ENCODE results near the gene TMED10. TPM values are rescaled to one million over a fixed set of nuclear protein-coding genes. Genes with fewer than 3 reads are reported as not detected.

The TMED10 gene
- total and polyA plus RNA-seq, 2 donors (not counting 3 experiments of a cell fraction or from before 2014, with no cell fraction given) = 338 to 342 TPM

GRCh38 chr14:75138492-75138891 is 37.9 kb downstream of the TMED10 start:
- POLR2A ChIA-PET = no interaction called here
- dilution Hi-C loops (cut with MboI; ENCODE audit: extremely low pct_ligation_motif_present, low sequenced_read_pairs) (loop anchor here (25.0 kb wide), 1 partner anchor 149 kb away; the partner anchor contains the start of gene FOS), intact Hi-C loops (cut with micrococcal nuclease) (loop anchor here (10.0 kb wide), 1 partner anchor 426 kb away; no protein-coding TSS in a partner anchor)
- Histone ChIP-seq H3K4me2 (ENCODE audit: insufficient read depth, low read length) (no peak overlapping the region), H3K36me3 (ENCODE audit: control insufficient read depth in 2 of 2, extremely low read depth in 1 of 2, insufficient read depth in 2 of 2, low read length in 2 of 2) (peaks cover 6 to 8% of the 10 kb centered on the region in 2 experiments), H4K20me1 (replicated peaks; ENCODE audit: control insufficient read depth, extremely low read depth, insufficient read depth, low read length) (no peaks in the 10 kb centered on the region), H3K79me2 (ENCODE audit: control insufficient read depth, insufficient read depth, low read length) (peaks cover 33% of the 10 kb centered on the region), H2AFZ (ENCODE audit: low read depth, low read length) (no peak overlapping the region), H3K27me3 (ENCODE audit: control insufficient read depth in 2 of 2, insufficient read depth in 2 of 2, low read length in 2 of 2) (no peaks in the 10 kb centered on the region), H3K4me1 (ENCODE audit: control insufficient read depth, extremely low read depth, insufficient read depth, low read length) (no peaks in the 10 kb centered on the region), H3K9ac (replicated peaks; ENCODE audit: extremely low read depth, insufficient read depth, low read length) (no peak overlapping the region), H3K9me3 (replicated peaks; ENCODE audit: control insufficient read depth, insufficient read depth, low read length) (no peaks in the 10 kb centered on the region), H3K4me3 (replicated peaks in 1 of 3; ENCODE audit: insufficient read depth in 1 of 3, low read depth in 1 of 3, low read length in 3 of 3) (no peak overlapping the region), H3K27ac (ENCODE audit: insufficient read depth, low read depth, low read length) (no peak overlapping the region), H3K9me1 (replicated peaks; ENCODE audit: control insufficient read depth, extremely low read depth, insufficient read depth, low read length) (no peaks in the 10 kb centered on the region)
- no TSS peak for BruUV-seq (replicated peaks)
- TF ChIP-seq FOS (IDR thresholded peaks at IDR 0.05; ENCODE audit: borderline replicate concordance, insufficient read depth, low read length) = no peak
- no peak for TF ChIP-seq EZH2 (IDR thresholded peaks at IDR 0.05; ENCODE audit: borderline replicate concordance, low read depth, low read length, severe bottlenecking)
- no peak for TF ChIP-seq MYC (IDR thresholded peaks at IDR 0.05; ENCODE audit: low read depth, low read length)
- no peak for TF ChIP-seq JUN (IDR thresholded peaks at IDR 0.05; ENCODE audit: borderline replicate concordance, insufficient read depth, insufficient read length, low read depth)
- no peak for FAIRE-seq
- no peak for DNase-seq (ENCODE audit: low read depth, low spot score)
- CTCF ChIA-PET = interaction anchor here (0.8 to 10.9 kb wide), 4 partner anchors 129 to 167 kb away, joined by 3 to 175 read pairs (median 8); no protein-coding TSS in a partner anchor

DNA sequence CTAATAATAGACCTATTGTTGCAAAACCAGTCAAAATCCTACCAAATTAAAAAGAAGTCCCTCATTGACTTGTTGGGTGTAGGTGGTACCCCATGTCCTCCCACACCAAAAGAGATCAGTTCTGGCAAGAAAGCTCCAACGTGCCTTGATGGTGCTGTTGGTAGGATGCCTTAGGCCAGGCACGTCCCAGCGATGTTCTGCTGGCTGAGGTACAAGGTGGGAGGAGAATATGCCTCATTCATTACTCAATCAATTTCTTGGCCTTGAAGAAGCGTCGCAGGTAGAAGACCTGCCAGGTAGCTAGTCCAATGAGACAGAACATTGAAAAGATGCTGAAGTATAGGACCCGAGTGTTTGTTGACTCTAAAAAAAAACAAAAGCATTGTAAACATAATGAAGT is 41.8 kb downstream of the TMED10 start:
- no peaks in the 10 kb centered on the region for H4K20me1 ChIP-seq (replicated peaks; ENCODE audit: control insufficient read depth, extremely low read depth, insufficient read depth, low read length)
- H3K4me1 ChIP-seq (ENCODE audit: control insufficient read depth, extremely low read depth, insufficient read depth, low read length) = no peaks in the 10 kb centered on the region
- BruUV-seq (replicated peaks) = no TSS peak
- no peaks in the 10 kb centered on the region for H3K27me3 ChIP-seq (ENCODE audit: control insufficient read depth in 2 of 2, insufficient read depth in 2 of 2, low read length in 2 of 2)
- ChIA-PET CTCF (interaction anchor here (1.1 to 10.9 kb wide), 5 partner anchors 38 to 427 kb away, joined by 3 to 175 read pairs (median 5); no protein-coding TSS in a partner anchor), POLR2A (no interaction called here)
- peaks cover 9 to 10% of the 10 kb centered on the region in 2 experiments for H3K36me3 ChIP-seq (ENCODE audit: control insufficient read depth in 2 of 2, extremely low read depth in 1 of 2, insufficient read depth in 2 of 2, low read length in 2 of 2)
- no peak overlapping the region for H2AFZ ChIP-seq (ENCODE audit: low read depth, low read length)
- no peak overlapping the region for H3K9ac ChIP-seq (replicated peaks; ENCODE audit: extremely low read depth, insufficient read depth, low read length)
- no peak overlapping the region for H3K4me3 ChIP-seq (replicated peaks in 1 of 3; ENCODE audit: insufficient read depth in 1 of 3, low read depth in 1 of 3, low read length in 3 of 3)
- TF ChIP-seq FOS (IDR thresholded peaks at IDR 0.05; ENCODE audit: borderline replicate concordance, insufficient read depth, low read length) = no peak
- TF ChIP-seq POLR2A (IDR thresholded peaks at IDR 0.05; ENCODE audit: low read depth, low read length) = no peak
- no peak for TF ChIP-seq POLR2AphosphoS5 (IDR thresholded peaks at IDR 0.05; ENCODE audit: insufficient read depth, low read depth, low read length)
- no peak for TF ChIP-seq MAX (IDR thresholded peaks at IDR 0.05; ENCODE audit: insufficient read depth, insufficient read length)
- TF ChIP-seq JUN (IDR thresholded peaks at IDR 0.05; ENCODE audit: borderline replicate concordance, insufficient read depth, insufficient read length, low read depth) = no peak
- no peak for TF ChIP-seq GATA2 (IDR thresholded peaks at IDR 0.05; ENCODE audit: insufficient read depth, insufficient read length, low read depth, low read length)
- no peak for TF ChIP-seq MYC (IDR thresholded peaks at IDR 0.05; ENCODE audit: low read depth, low read length)
- TF ChIP-seq CTCF (IDR thresholded peaks at IDR 0.05; ENCODE audit: extremely low read depth in 1 of 2, insufficient read depth in 1 of 2, low read depth in 1 of 2, low read length in 2 of 2) = no peak
- H3K27ac ChIP-seq (ENCODE audit: insufficient read depth, low read depth, low read length) = no peak overlapping the region
- H3K9me1 ChIP-seq (replicated peaks; ENCODE audit: control insufficient read depth, extremely low read depth, insufficient read depth, low read length) = no peaks in the 10 kb centered on the region
- H3K79me2 ChIP-seq (ENCODE audit: control insufficient read depth, insufficient read depth, low read length) = peaks cover 11% of the 10 kb centered on the region
- DNase-seq (ENCODE audit: low read depth, low spot score) (no peak), FAIRE-seq (no peak)
- dilution Hi-C loops (cut with MboI; ENCODE audit: extremely low pct_ligation_motif_present, low sequenced_read_pairs) (loop anchor here (25.0 kb wide), 1 partner anchor 153 kb away; the partner anchor contains the start of gene FOS), intact Hi-C loops (cut with micrococcal nuclease) (loop anchor here (10.0 kb wide), 1 partner anchor 430 kb away; no protein-coding TSS in a partner anchor)
- H3K9me3 ChIP-seq (replicated peaks; ENCODE audit: control insufficient read depth, insufficient read depth, low read length) = no peaks in the 10 kb centered on the region
- H3K4me2 ChIP-seq (ENCODE audit: insufficient read depth, low read length) = no peak overlapping the region
